Measurements from ENCODE around the gene HYCC1. TPM values are rescaled to one million over a fixed set of nuclear protein-coding genes. Genes with fewer than 3 reads are reported as not detected.

The HYCC1 gene
- total RNA-seq, 1 experiment from 2014 or later: 125 TPM

DNA sequence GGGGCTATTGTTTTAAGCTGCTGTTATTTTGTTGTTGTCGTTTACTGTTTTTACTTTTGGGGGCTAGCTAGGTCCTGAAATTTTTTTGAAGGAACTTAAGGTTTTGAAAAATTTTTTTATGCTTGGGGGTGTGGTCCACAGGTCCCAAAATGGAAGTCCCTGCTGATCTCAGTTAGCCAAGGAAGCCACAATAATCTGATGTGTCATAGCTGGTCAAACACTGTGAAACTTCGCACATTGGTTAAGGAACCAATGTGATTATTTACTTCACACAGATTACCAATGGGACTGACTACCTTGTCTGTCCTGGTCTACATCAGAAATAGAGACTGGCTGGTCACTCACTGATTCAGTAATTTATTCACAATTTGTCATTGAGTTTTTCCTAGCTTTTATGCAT, 29.5 kb upstream of the HYCC1 start:
- ATAC-seq: no peak
- DNase-seq (ENCODE audit: low spot score): no peak
- POLR2A ChIA-PET: no interaction called here
- H3K36me3 Mint-ChIP-seq: peaks cover 21% of the 10 kb centered on the region
- H3K27me3 Mint-ChIP-seq (ENCODE audit: low read depth): no peaks in the 10 kb centered on the region; the same call in 1 of the 2 replicates
- no peak overlapping the region for H3K27ac Mint-ChIP-seq
- H3K4me3 Mint-ChIP-seq: no peak overlapping the region
- peaks cover 2% of the 10 kb centered on the region for H3K4me1 Mint-ChIP-seq
- CTCF ChIA-PET: interaction anchor here (1.4 kb wide), 1 partner anchor 382 kb away, joined by 5 read pairs; no protein-coding TSS in a partner anchor
- peaks cover 12% of the 10 kb centered on the region for H3K9me3 Mint-ChIP-seq
- TF ChIP-seq SMAD3 (CRISPR knock-in tag; IDR thresholded peaks at IDR 0.05; ENCODE audit: borderline replicate concordance): no peak
- TF ChIP-seq FOXK1 (CRISPR knock-in tag; IDR thresholded peaks at IDR 0.05): no peak
- TF ChIP-seq, protein P1, sequence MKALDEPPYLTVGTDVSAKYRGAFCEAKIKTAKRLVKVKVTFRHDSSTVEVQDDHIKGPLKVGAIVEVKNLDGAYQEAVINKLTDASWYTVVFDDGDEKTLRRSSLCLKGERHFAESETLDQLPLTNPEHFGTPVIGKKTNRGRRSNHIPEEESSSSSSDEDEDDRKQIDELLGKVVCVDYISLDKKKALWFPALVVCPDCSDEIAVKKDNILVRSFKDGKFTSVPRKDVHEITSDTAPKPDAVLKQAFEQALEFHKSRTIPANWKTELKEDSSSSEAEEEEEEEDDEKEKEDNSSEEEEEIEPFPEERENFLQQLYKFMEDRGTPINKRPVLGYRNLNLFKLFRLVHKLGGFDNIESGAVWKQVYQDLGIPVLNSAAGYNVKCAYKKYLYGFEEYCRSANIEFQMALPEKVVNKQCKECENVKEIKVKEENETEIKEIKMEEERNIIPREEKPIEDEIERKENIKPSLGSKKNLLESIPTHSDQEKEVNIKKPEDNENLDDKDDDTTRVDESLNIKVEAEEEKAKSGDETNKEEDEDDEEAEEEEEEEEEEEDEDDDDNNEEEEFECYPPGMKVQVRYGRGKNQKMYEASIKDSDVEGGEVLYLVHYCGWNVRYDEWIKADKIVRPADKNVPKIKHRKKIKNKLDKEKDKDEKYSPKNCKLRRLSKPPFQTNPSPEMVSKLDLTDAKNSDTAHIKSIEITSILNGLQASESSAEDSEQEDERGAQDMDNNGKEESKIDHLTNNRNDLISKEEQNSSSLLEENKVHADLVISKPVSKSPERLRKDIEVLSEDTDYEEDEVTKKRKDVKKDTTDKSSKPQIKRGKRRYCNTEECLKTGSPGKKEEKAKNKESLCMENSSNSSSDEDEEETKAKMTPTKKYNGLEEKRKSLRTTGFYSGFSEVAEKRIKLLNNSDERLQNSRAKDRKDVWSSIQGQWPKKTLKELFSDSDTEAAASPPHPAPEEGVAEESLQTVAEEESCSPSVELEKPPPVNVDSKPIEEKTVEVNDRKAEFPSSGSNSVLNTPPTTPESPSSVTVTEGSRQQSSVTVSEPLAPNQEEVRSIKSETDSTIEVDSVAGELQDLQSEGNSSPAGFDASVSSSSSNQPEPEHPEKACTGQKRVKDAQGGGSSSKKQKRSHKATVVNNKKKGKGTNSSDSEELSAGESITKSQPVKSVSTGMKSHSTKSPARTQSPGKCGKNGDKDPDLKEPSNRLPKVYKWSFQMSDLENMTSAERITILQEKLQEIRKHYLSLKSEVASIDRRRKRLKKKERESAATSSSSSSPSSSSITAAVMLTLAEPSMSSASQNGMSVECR (CRISPR knock-in tag; IDR thresholded peaks at IDR 0.05; ENCODE audit: borderline replicate concordance): no peak
- TF ChIP-seq, protein P2, sequence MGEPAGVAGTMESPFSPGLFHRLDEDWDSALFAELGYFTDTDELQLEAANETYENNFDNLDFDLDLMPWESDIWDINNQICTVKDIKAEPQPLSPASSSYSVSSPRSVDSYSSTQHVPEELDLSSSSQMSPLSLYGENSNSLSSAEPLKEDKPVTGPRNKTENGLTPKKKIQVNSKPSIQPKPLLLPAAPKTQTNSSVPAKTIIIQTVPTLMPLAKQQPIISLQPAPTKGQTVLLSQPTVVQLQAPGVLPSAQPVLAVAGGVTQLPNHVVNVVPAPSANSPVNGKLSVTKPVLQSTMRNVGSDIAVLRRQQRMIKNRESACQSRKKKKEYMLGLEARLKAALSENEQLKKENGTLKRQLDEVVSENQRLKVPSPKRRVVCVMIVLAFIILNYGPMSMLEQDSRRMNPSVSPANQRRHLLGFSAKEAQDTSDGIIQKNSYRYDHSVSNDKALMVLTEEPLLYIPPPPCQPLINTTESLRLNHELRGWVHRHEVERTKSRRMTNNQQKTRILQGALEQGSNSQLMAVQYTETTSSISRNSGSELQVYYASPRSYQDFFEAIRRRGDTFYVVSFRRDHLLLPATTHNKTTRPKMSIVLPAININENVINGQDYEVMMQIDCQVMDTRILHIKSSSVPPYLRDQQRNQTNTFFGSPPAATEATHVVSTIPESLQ (CRISPR knock-in tag; IDR thresholded peaks at IDR 0.05): no peak
- TF ChIP-seq NR1H2 (CRISPR knock-in tag; IDR thresholded peaks at IDR 0.05): no peak
- no peak for TF ChIP-seq GABPB1 (CRISPR knock-in tag; IDR thresholded peaks at IDR 0.05)
- TF ChIP-seq ZNF532 (CRISPR knock-in tag; IDR thresholded peaks at IDR 0.05; ENCODE audit: borderline replicate concordance): no peak
- no peak for TF ChIP-seq GTF2I (CRISPR knock-in tag; conservative IDR thresholded peaks at IDR 0.05)
- TF ChIP-seq, protein P3, sequence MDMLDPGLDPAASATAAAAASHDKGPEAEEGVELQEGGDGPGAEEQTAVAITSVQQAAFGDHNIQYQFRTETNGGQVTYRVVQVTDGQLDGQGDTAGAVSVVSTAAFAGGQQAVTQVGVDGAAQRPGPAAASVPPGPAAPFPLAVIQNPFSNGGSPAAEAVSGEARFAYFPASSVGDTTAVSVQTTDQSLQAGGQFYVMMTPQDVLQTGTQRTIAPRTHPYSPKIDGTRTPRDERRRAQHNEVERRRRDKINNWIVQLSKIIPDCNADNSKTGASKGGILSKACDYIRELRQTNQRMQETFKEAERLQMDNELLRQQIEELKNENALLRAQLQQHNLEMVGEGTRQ (CRISPR knock-in tag; IDR thresholded peaks at IDR 0.05): no peak
- TF ChIP-seq IRF1 (CRISPR knock-in tag; IDR thresholded peaks at IDR 0.05): no peak
- no peak for TF ChIP-seq TP53 (CRISPR knock-in tag; IDR thresholded peaks at IDR 0.05)
- no peak for TF ChIP-seq RORB (CRISPR knock-in tag; IDR thresholded peaks at IDR 0.05)
- TF ChIP-seq, protein P4, sequence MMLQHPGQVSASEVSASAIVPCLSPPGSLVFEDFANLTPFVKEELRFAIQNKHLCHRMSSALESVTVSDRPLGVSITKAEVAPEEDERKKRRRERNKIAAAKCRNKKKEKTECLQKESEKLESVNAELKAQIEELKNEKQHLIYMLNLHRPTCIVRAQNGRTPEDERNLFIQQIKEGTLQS (CRISPR knock-in tag; conservative IDR thresholded peaks at IDR 0.05): no peak
- no peak for TF ChIP-seq AFF4 (CRISPR knock-in tag; IDR thresholded peaks at IDR 0.05; ENCODE audit: borderline replicate concordance)
- TF ChIP-seq ZNF219 (CRISPR knock-in tag; IDR thresholded peaks at IDR 0.05; ENCODE audit: borderline replicate concordance): no peak
- TF ChIP-seq ATF1 (CRISPR knock-in tag; IDR thresholded peaks at IDR 0.05): no peak
- TF ChIP-seq, protein P5, sequence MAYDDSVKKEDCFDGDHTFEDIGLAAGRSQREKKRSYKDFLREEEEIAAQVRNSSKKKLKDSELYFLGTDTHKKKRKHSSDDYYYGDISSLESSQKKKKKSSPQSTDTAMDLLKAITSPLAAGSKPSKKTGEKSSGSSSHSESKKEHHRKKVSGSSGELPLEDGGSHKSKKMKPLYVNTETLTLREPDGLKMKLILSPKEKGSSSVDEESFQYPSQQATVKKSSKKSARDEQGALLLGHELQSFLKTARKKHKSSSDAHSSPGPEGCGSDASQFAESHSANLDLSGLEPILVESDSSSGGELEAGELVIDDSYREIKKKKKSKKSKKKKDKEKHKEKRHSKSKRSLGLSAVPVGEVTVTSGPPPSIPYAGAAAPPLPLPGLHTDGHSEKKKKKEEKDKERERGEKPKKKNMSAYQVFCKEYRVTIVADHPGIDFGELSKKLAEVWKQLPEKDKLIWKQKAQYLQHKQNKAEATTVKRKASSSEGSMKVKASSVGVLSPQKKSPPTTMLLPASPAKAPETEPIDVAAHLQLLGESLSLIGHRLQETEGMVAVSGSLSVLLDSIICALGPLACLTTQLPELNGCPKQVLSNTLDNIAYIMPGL (CRISPR knock-in tag; IDR thresholded peaks at IDR 0.05): no peak

Data from WTC11 (cell line).